Peyer's patch (tissue), 4 donors: ENCODE measurements around the gene B3GAT1. TPM values are rescaled to one million over a fixed set of nuclear protein-coding genes. Genes with fewer than 3 reads are reported as not detected.

Experiments used
- DNase-seq, 3 donors: peaks; one replicate each; pipeline ENCODE4 v3.0.0-alpha.2; 2017 to 2019
- H3K27ac ChIP-seq, 4 donors: fragments of 200-600 bp; sonication (generic); one replicate each; pipeline ENCODE4 v1.5.1; 2016 to 2019
- H3K27me3 ChIP-seq, 2 donors: fragments of 200-600 bp; sonication (generic); one replicate each; pipeline ENCODE4 v1.5.1; 2019
- H3K36me3 ChIP-seq, 3 donors: fragments of 200-600 bp; sonication (generic); one replicate each; pipeline ENCODE4 v1.5.1; 2016 to 2019
- H3K4me1 ChIP-seq, 4 donors: fragments of 200-600 bp; sonication (generic); one replicate each; pipeline ENCODE4 v1.5.1; 2016 to 2019
- H3K4me3 ChIP-seq, 4 donors: fragments of 200-600 bp; sonication (generic); 1 replicate in 3 of 4; 2 replicates in 1 of 4; pipeline ENCODE4 v1.5.1; 2016 to 2019; ENCODE audit warnings: mild to moderate bottlenecking in 1 of 4
- H3K9me3 ChIP-seq, 4 donors: fragments of 200-600 bp; sonication (generic); one replicate each; pipeline ENCODE4 v1.5.1; 2016 to 2019; ENCODE audit warnings: mild to moderate bottlenecking in 1 of 4
- CTCF ChIP-seq, 6 experiments: fragments of 450-650 bp in 4 of 6; fragments of 200-600 bp in 2 of 6; sonication (generic) in 1 of 6; IDR thresholded peaks; one replicate each; pipeline ENCODE4 v1.5.1; 2017 to 2019; ENCODE audit warnings: antibody characterized with exemption in 6 of 6, mild to moderate bottlenecking in 3 of 6, moderate library complexity in 1 of 6
- POLR2A ChIP-seq, 2 donors: fragments of 450-650 bp; IDR thresholded peaks; one replicate each; pipeline ENCODE4 v1.5.1; 2017; ENCODE audit warnings: antibody characterized with exemption in 2 of 2, mild to moderate bottlenecking in 2 of 2, moderate library complexity in 2 of 2
- total RNA-seq, 4 donors: library from RNA; depleted of rRNA; stranded (reverse); fragments of >200 nt; gene quantifications; one replicate each; pipeline ENCODE4 v1.1.0, GENCODE V29; 2016

The B3GAT1 gene
- total RNA-seq, 4 donors from 2014 or later = 0.35 to 3.3 (median 0.54) TPM; not detected in 1

- no peak for DNase-seq
- no peaks in the 10 kb centered on the region for H3K27me3 ChIP-seq
- no peaks in the 10 kb centered on the region for H3K4me1 ChIP-seq
- no peak overlapping the region for H3K4me3 ChIP-seq
- H3K27ac ChIP-seq = no peak overlapping the region
- no peaks in the 10 kb centered on the region for H3K9me3 ChIP-seq
- no peaks in the 10 kb centered on the region for H3K36me3 ChIP-seq
- TF ChIP-seq POLR2A (IDR thresholded peaks at IDR 0.05) = no peak
These were observed 29.2 kb downstream of the B3GAT1 start for GRCh38 chr11:134382830-134383229.

- TF ChIP-seq POLR2A (IDR thresholded peaks at IDR 0.05) = no peak
- no peak for TF ChIP-seq CTCF (IDR thresholded peaks at IDR 0.05)
- no peaks in the 10 kb centered on the region for H3K4me1 ChIP-seq
- H3K4me3 ChIP-seq = no peak overlapping the region
- no peaks in the 10 kb centered on the region for H3K27me3 ChIP-seq
- H3K36me3 ChIP-seq = no peaks in the 10 kb centered on the region
- DNase-seq = no peak
- no peak overlapping the region for H3K27ac ChIP-seq
- H3K9me3 ChIP-seq = no peaks in the 10 kb centered on the region
These were observed 29.8 kb downstream of the B3GAT1 start for GRCh38 chr11:134382257-134382656.

- H3K27me3 ChIP-seq = no peaks in the 10 kb centered on the region
- DNase-seq = no peak
- no peak overlapping the region for H3K27ac ChIP-seq
- no peaks in the 10 kb centered on the region for H3K9me3 ChIP-seq
- H3K4me3 ChIP-seq = no peak overlapping the region
- no peaks in the 10 kb centered on the region for H3K4me1 ChIP-seq
- H3K36me3 ChIP-seq = no peaks in the 10 kb centered on the region
- TF ChIP-seq CTCF (IDR thresholded peaks at IDR 0.05) (no peak), POLR2A (IDR thresholded peaks at IDR 0.05) (no peak)
These were observed 31.3 kb downstream of the B3GAT1 start for GRCh38 chr11:134380785-134381184.

GRCh38 chr11:134380229-134380628 lies 31.8 kb downstream of the B3GAT1 start:
- Histone ChIP-seq H3K27me3 (no peaks in the 10 kb centered on the region), H3K4me1 (no peaks in the 10 kb centered on the region), H3K9me3 (no peaks in the 10 kb centered on the region), H3K27ac (no peak overlapping the region), H3K36me3 (no peaks in the 10 kb centered on the region), H3K4me3 (no peak overlapping the region)
- no peak for DNase-seq
- TF ChIP-seq POLR2A (IDR thresholded peaks at IDR 0.05) (no peak), CTCF (IDR thresholded peaks at IDR 0.05) (no peak)

GRCh38 chr11:134379241-134379640 lies 32.8 kb downstream of the B3GAT1 start:
- H3K36me3 ChIP-seq = no peaks in the 10 kb centered on the region
- H3K4me1 ChIP-seq = no peaks in the 10 kb centered on the region
- no peak for DNase-seq
- no peak for TF ChIP-seq CTCF (IDR thresholded peaks at IDR 0.05)
- TF ChIP-seq POLR2A (IDR thresholded peaks at IDR 0.05) = no peak
- H3K27me3 ChIP-seq = no peaks in the 10 kb centered on the region
- no peak overlapping the region for H3K4me3 ChIP-seq
- no peak overlapping the region for H3K27ac ChIP-seq
- no peaks in the 10 kb centered on the region for H3K9me3 ChIP-seq

- no peaks in the 10 kb centered on the region for H3K27me3 ChIP-seq
- no peaks in the 10 kb centered on the region for H3K9me3 ChIP-seq
- H3K4me3 ChIP-seq = no peak overlapping the region
- no peaks in the 10 kb centered on the region for H3K36me3 ChIP-seq
- H3K27ac ChIP-seq = no peak overlapping the region
- TF ChIP-seq CTCF (IDR thresholded peaks at IDR 0.05) = no peak
- no peak for TF ChIP-seq POLR2A (IDR thresholded peaks at IDR 0.05)
- no peak for DNase-seq
- no peaks in the 10 kb centered on the region for H3K4me1 ChIP-seq
These were observed 34.2 kb downstream of the B3GAT1 start for GRCh38 chr11:134377876-134378275.
